Measurements from ENCODE around the gene MSANTD1. TPM values are rescaled to one million over a fixed set of nuclear protein-coding genes. Genes with fewer than 3 reads are reported as not detected.

The MSANTD1 gene
- total RNA-seq, 1 donor from 2014 or later: 2.6 TPM

DNA sequence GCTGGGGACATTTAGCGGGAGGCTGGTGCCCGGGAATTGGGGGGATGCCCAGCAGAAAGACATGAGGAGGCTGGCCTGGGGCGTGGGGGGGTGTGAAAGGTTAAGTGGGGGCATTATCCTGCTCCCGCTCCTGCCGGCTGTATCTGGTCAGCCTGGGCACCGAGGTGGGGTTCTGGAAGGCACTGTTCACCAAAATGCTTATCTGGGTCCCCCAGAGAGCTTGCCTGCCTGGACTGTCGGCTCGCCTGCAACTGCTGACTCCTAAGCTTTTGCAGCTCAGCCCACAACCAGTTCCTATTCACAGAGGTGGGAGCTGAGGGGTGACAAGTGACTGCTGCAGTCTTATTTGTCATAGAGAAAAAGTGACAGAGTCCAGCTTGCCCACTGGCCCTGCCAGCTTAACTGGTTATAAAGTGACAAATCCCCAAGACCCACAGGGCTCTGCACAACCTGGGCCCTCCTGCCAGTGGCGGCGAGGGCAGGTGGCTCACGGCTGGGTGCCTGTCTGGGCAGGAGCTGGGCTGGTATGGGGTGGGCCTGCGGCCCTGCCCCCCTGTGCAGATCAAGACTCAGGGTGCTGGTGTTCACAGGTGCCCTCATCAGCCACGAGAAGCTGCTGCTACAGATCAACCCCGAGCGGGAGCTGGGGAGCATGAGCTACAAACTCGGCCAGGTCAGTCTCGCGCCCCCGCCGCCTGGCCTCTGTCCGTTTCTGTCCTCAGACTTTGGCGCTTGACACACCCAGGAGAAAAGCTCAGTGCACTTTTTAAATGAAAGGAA is 23.7 kb upstream of the MSANTD1 start:
- Mint-ChIP-seq H3K4me1 (ENCODE audit: low read depth, unreplicated experiment) (peaks cover 11% of the 10 kb centered on the region), H3K9me3 (ENCODE audit: unreplicated experiment) (no peaks in the 10 kb centered on the region), H3K27ac (ENCODE audit: unreplicated experiment) (no peak overlapping the region), H3K4me3 (ENCODE audit: unreplicated experiment) (no peak overlapping the region), H3K27me3 (ENCODE audit: unreplicated experiment) (peaks cover 7% of the 10 kb centered on the region), H3K36me3 (ENCODE audit: unreplicated experiment) (peaks cover 16% of the 10 kb centered on the region)
- no peak for DNase-seq
- TF ChIP-seq, protein P1, sequence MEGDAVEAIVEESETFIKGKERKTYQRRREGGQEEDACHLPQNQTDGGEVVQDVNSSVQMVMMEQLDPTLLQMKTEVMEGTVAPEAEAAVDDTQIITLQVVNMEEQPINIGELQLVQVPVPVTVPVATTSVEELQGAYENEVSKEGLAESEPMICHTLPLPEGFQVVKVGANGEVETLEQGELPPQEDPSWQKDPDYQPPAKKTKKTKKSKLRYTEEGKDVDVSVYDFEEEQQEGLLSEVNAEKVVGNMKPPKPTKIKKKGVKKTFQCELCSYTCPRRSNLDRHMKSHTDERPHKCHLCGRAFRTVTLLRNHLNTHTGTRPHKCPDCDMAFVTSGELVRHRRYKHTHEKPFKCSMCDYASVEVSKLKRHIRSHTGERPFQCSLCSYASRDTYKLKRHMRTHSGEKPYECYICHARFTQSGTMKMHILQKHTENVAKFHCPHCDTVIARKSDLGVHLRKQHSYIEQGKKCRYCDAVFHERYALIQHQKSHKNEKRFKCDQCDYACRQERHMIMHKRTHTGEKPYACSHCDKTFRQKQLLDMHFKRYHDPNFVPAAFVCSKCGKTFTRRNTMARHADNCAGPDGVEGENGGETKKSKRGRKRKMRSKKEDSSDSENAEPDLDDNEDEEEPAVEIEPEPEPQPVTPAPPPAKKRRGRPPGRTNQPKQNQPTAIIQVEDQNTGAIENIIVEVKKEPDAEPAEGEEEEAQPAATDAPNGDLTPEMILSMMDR (IDR thresholded peaks at IDR 0.05; ENCODE audit: partially characterized antibody, unreplicated experiment): no peak

- H3K27me3 Mint-ChIP-seq (ENCODE audit: unreplicated experiment): peaks cover 7% of the 10 kb centered on the region
- no peak overlapping the region for H3K27ac Mint-ChIP-seq (ENCODE audit: unreplicated experiment)
- TF ChIP-seq, protein P1 (IDR thresholded peaks at IDR 0.05; ENCODE audit: partially characterized antibody, unreplicated experiment): no peak
- peaks cover 16% of the 10 kb centered on the region for H3K36me3 Mint-ChIP-seq (ENCODE audit: unreplicated experiment)
- H3K4me1 Mint-ChIP-seq (ENCODE audit: low read depth, unreplicated experiment): peaks cover 10% of the 10 kb centered on the region
- H3K4me3 Mint-ChIP-seq (ENCODE audit: unreplicated experiment): no peak overlapping the region
- DNase-seq: no peak
- no peaks in the 10 kb centered on the region for H3K9me3 Mint-ChIP-seq (ENCODE audit: unreplicated experiment)
These were observed 23.0 kb upstream of the MSANTD1 start for GRCh38 chr4:3225936-3226335.

GRCh38 chr4:3226467-3226866 is 22.5 kb upstream of the MSANTD1 start:
- no peak for DNase-seq
- Mint-ChIP-seq H3K4me1 (ENCODE audit: low read depth, unreplicated experiment) (peaks cover 4% of the 10 kb centered on the region), H3K36me3 (ENCODE audit: unreplicated experiment) (peaks cover 16% of the 10 kb centered on the region), H3K9me3 (ENCODE audit: unreplicated experiment) (peaks cover under 1% of the 10 kb centered on the region), H3K4me3 (ENCODE audit: unreplicated experiment) (no peak overlapping the region), H3K27ac (ENCODE audit: unreplicated experiment) (no peak overlapping the region), H3K27me3 (ENCODE audit: unreplicated experiment) (peaks cover 7% of the 10 kb centered on the region)
- TF ChIP-seq, protein P1 (IDR thresholded peaks at IDR 0.05; ENCODE audit: partially characterized antibody, unreplicated experiment): no peak

DNA sequence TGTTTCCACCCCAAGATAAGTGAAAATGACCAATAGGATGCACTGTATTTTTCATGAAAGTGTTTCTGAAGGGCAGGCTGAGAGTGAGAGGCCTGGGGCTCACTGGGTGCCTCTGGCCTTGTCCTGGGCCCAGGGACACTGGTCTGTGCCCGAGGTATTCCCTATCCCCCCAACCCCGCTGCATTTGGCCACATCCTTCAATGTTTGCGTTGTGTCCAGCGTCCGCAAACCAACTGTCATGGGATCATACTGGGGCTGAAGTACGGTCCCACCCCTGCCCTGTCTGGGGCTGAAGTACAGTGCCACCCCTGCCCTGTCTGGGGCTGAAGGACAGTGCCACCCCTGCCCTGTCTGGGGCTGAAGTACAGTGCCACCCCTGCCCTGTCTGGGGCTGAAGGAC is 22.0 kb upstream of the MSANTD1 start:
- H3K9me3 Mint-ChIP-seq (ENCODE audit: unreplicated experiment): peaks cover 5% of the 10 kb centered on the region
- H3K27ac Mint-ChIP-seq (ENCODE audit: unreplicated experiment): no peak overlapping the region
- DNase-seq: no peak

More for the DNA sequence above, 22.0 kb upstream of the MSANTD1 start:
- peaks cover 3% of the 10 kb centered on the region for H3K4me1 Mint-ChIP-seq (ENCODE audit: low read depth, unreplicated experiment)
- TF ChIP-seq, protein P1 (IDR thresholded peaks at IDR 0.05; ENCODE audit: partially characterized antibody, unreplicated experiment): no peak
- H3K27me3 Mint-ChIP-seq (ENCODE audit: unreplicated experiment): peaks cover 9% of the 10 kb centered on the region
- peaks cover 16% of the 10 kb centered on the region for H3K36me3 Mint-ChIP-seq (ENCODE audit: unreplicated experiment)
- H3K4me3 Mint-ChIP-seq (ENCODE audit: unreplicated experiment): no peak overlapping the region
